Jurkat, Clone E6-1 (cell line): ENCODE results near the gene KAZALD1.

Source experiments
- DNase-seq: peaks from one replicate; pipeline ENCODE4 v3.0.0-alpha.2; 2011; ENCODE audit warnings: low read depth, low spot score
- H3K4me3 ChIP-seq: 2 replicates; pipeline ENCODE4 v1.5.1; 2011; ENCODE audit warnings: mild to moderate bottlenecking, low read length, control low read depth, moderate library complexity

The KAZALD1 gene

GRCh38 chr10:101063548-101064414 is 2.0 kb downstream of the KAZALD1 start:
- no peak overlapping the region for H3K4me3 ChIP-seq
- no peak for DNase-seq

- DNase-seq = no peak
These were observed 2.7 kb downstream of the KAZALD1 start for GRCh38 chr10:101064415-101065030.

GRCh38 chr10:101065481-101066145 is 3.8 kb downstream of the KAZALD1 start:
- no peak overlapping the region for H3K4me3 ChIP-seq
- no peak for DNase-seq

More at GRCh38 chr10:101064415-101065030, 2.7 kb downstream of the KAZALD1 start:
- no peak overlapping the region for H3K4me3 ChIP-seq

- DNase-seq = no peak
- no peak overlapping the region for H3K4me3 ChIP-seq
These were observed 4.5 kb downstream of the KAZALD1 start for GRCh38 chr10:101066146-101066895.

- no peak for DNase-seq
- no peak overlapping the region; the same call in 1 of the 2 replicates for H3K4me3 ChIP-seq
These were observed 5.1 kb downstream of the KAZALD1 start for GRCh38 chr10:101066896-101067355.

GRCh38 chr10:101067356-101068083 is 5.7 kb downstream of the KAZALD1 start:
- peak; percentile 84 for DNase-seq

GRCh38 chr10:101069441-101069840 is 7.7 kb downstream of the KAZALD1 start:
- no peak overlapping the region for H3K4me3 ChIP-seq
- DNase-seq = no peak

More at GRCh38 chr10:101067356-101068083, 5.7 kb downstream of the KAZALD1 start:
- H3K4me3 ChIP-seq = peak overlapping the region; percentile 62

GRCh38 chr10:101070098-101070497 is 8.3 kb downstream of the KAZALD1 start:
- H3K4me3 ChIP-seq = no peak overlapping the region
- DNase-seq = no peak

- H3K4me3 ChIP-seq = no peak overlapping the region
- no peak for DNase-seq
These were observed 9.6 kb downstream of the KAZALD1 start for GRCh38 chr10:101071267-101071884.

GRCh38 chr10:101071885-101072433 is 10.2 kb downstream of the KAZALD1 start:
- DNase-seq = no peak
- no peak overlapping the region for H3K4me3 ChIP-seq

- DNase-seq = no peak
- no peak overlapping the region for H3K4me3 ChIP-seq
These were observed 11.1 kb downstream of the KAZALD1 start for GRCh38 chr10:101072923-101073322.

- DNase-seq = no peak
- no peak overlapping the region for H3K4me3 ChIP-seq
These were observed 11.8 kb downstream of the KAZALD1 start for GRCh38 chr10:101073631-101074030.

GRCh38 chr10:101075775-101076174 is 14.0 kb downstream of the KAZALD1 start:
- no peak for DNase-seq
- no peak overlapping the region for H3K4me3 ChIP-seq

GRCh38 chr10:101076630-101077029 is 14.8 kb downstream of the KAZALD1 start:
- DNase-seq = no peak
- no peak overlapping the region for H3K4me3 ChIP-seq

GRCh38 chr10:101079874-101080273 is 18.1 kb downstream of the KAZALD1 start:
- DNase-seq = no peak
- H3K4me3 ChIP-seq = no peak overlapping the region

- no peak overlapping the region for H3K4me3 ChIP-seq
- DNase-seq = no peak
These were observed 19.4 kb downstream of the KAZALD1 start for GRCh38 chr10:101080933-101081931.

GRCh38 chr10:101085846-101086245 is 24.1 kb downstream of the KAZALD1 start:
- DNase-seq = no peak
- no peak overlapping the region for H3K4me3 ChIP-seq
